A549 (cell line): Measurements from ENCODE around the gene ITCH. TPM values are rescaled to one million over a fixed set of nuclear protein-coding genes. Genes with fewer than 3 reads are reported as not detected.
"Not testable (repeated sequence)": the region's sequence is repeated elsewhere in the genome, so short reads cannot be mapped to it uniquely, and the experiment has no call there.

ENCODE experiments used
- ATAC-seq, 2 experiments: fragments of 200-7000 bp in 1 of 2; fragments of >200 bp in 1 of 2; cut with Nextera tagmentation in 1 of 2; cut with Tn5 transposase in 1 of 2; 3 replicates each; pipeline versions ENCODE4 v1.8.0 to v1.9.1; 2018 to 2020; ENCODE audit warnings: mild to moderate bottlenecking in 1 of 2, moderate library complexity in 1 of 2
- CTCF ChIA-PET: fragments of 300-600 bp; sonication (Branson Sonifier 250); formaldehyde crosslinking; extraction: SDS; loops from one replicate; lab custom pipeline; 2021; ENCODE audit warnings: antibody characterized with exemption, inconsistent platforms; lab: Yijun Ruan, JAX
- POLR2A ChIA-PET: fragments of 350-600 bp; formaldehyde crosslinking; extraction: SDS; loops from one replicate; lab custom pipeline; 2021; ENCODE audit warnings: antibody characterized with exemption, inconsistent platforms; lab: Yijun Ruan, JAX
- DNase-seq, 2 experiments: peaks; one replicate each; pipeline versions ENCODE4 v3.0.0 to v3.0.0-alpha.2; 2011 to 2016; ENCODE audit warnings: low read depth in 1 of 2, low spot score in 1 of 2
- FAIRE-seq: peaks from 2 replicates; lab custom pipeline; 2011; peaks lifted over from hg19 to GRCh38; lab: Jason Lieb, UNC
- H3K27ac ChIP-seq, 2 experiments: fragments of >200 bp; sonication (Bioruptor Twin); formaldehyde crosslinking; 3 replicates each; pipeline ENCODE4 v1.5.1; 2016 to 2017
- H3K4me1 ChIP-seq: fragments of >200 bp; sonication (Bioruptor Twin); formaldehyde crosslinking; 3 replicates; pipeline ENCODE4 v1.6.1; 2016
- H3K4me2 ChIP-seq: fragments of >200 bp; sonication (Bioruptor Twin); formaldehyde crosslinking; 3 replicates; pipeline ENCODE4 v1.6.1; 2016
- H3K4me3 ChIP-seq: fragments of >200 bp; sonication (Bioruptor Twin); formaldehyde crosslinking; 3 replicates; pipeline ENCODE4 v1.5.1; 2016
- H3K9me3 ChIP-seq: fragments of >200 bp; sonication (Bioruptor Twin); formaldehyde crosslinking; 3 replicates; pipeline ENCODE4 v1.6.1; 2016
- BCL3 ChIP-seq: fragments of >200 bp; sonication (Bioruptor Twin); formaldehyde crosslinking; IDR thresholded peaks from 3 replicates; pipeline ENCODE4 v1.6.1; 2016
- CHD4 ChIP-seq: fragments of 200-600 bp; sonication (generic); IDR thresholded peaks from 2 replicates; pipeline ENCODE4 v1.6.1; 2016; ENCODE audit warnings: antibody characterized with exemption, mild to moderate bottlenecking, borderline replicate concordance
- EHF ChIP-seq: fragments of 250-450 bp; sonication (Bioruptor Pico); IDR thresholded peaks from 2 replicates; pipeline ENCODE4 v1.5.0; 2020; ENCODE audit warnings: mild to moderate bottlenecking
- ELK1 ChIP-seq: fragments of 150-350 bp; IDR thresholded peaks from 2 replicates; pipeline ENCODE4 v1.6.1; 2014; ENCODE audit warnings: low read depth, mild to moderate bottlenecking, low read length
- FOSB ChIP-seq: fragments of 250-450 bp; sonication (Bioruptor Pico); IDR thresholded peaks from 2 replicates; pipeline ENCODE4 v1.5.0; 2020; ENCODE audit warnings: mild to moderate bottlenecking, moderate library complexity
- FOXS1 ChIP-seq: fragments of 250-450 bp; sonication (Bioruptor Pico); IDR thresholded peaks from 2 replicates; pipeline ENCODE4 v1.5.0; 2020; ENCODE audit warnings: mild to moderate bottlenecking, moderate library complexity
- GATA3 ChIP-seq: IDR thresholded peaks from 2 replicates; pipeline ENCODE4 v1.6.1; 2012; ENCODE audit warnings: borderline replicate concordance
- HOXB5 ChIP-seq: fragments of 250-450 bp; sonication (Bioruptor Pico); IDR thresholded peaks from 2 replicates; pipeline ENCODE4 v1.5.0; 2020; ENCODE audit warnings: mild to moderate bottlenecking, moderate library complexity
- KDM1A ChIP-seq: fragments of 200-600 bp; sonication (generic); IDR thresholded peaks from 2 replicates; pipeline ENCODE4 v1.6.1; 2016; ENCODE audit warnings: low read depth, mild to moderate bottlenecking
- POLR2A ChIP-seq: IDR thresholded peaks from 2 replicates; pipeline ENCODE4 v1.6.1; 2012; ENCODE audit warnings: mild to moderate bottlenecking, low read length
- RARB ChIP-seq: fragments of 250-450 bp; sonication (Bioruptor Pico); IDR thresholded peaks from 2 replicates; pipeline ENCODE4 v1.8.0; 2021; ENCODE audit warnings: mild to moderate bottlenecking, moderate library complexity
- REST ChIP-seq: fragments of 200-600 bp; sonication (generic); IDR thresholded peaks from 2 replicates; pipeline ENCODE4 v1.6.1; 2016; ENCODE audit warnings: antibody characterized with exemption, mild to moderate bottlenecking, moderate library complexity
- SREBF2 ChIP-seq: fragments of 450-650 bp; IDR thresholded peaks from 2 replicates; pipeline ENCODE4 v1.6.1; 2014; ENCODE audit warnings: mild to moderate bottlenecking, moderate library complexity
- TFCP2L1 ChIP-seq: fragments of 250-450 bp; sonication (Bioruptor Pico); IDR thresholded peaks from 2 replicates; pipeline ENCODE4 v1.5.0; 2021; ENCODE audit warnings: mild to moderate bottlenecking
- ZNF302 ChIP-seq: fragments of 250-450 bp; sonication (Bioruptor Pico); IDR thresholded peaks from 2 replicates; pipeline ENCODE4 v1.9.0; 2021; ENCODE audit warnings: inconsistent platforms, mild to moderate bottlenecking, moderate library complexity
- ZSCAN20 ChIP-seq: fragments of 250-450 bp; sonication (Bioruptor Pico); IDR thresholded peaks from 2 replicates; pipeline ENCODE4 v1.8.0; 2022; ENCODE audit warnings: mild to moderate bottlenecking, moderate library complexity
- WGBS: methylation state at CpG from one replicate; pipeline ENCODE4 v1.1.6; 2017; ENCODE audit errors: missing lambda C conversion rate; 5-methylcytosine and 5-hydroxymethylcytosine counted together
- polyA plus RNA-seq, 4 experiments: library from polyadenylated mRNA; depleted of rRNA in 3 of 4; stranded (reverse); fragments of >200 nt; fragmentation: RNase III in 1 of 4; extraction: RNeasy Plus Mini Kit Qiagen cat#74134 plus additional on column Dnase treatment in 1 of 4; gene quantifications; 2 replicates in 3 of 4; 3 replicates in 1 of 4; pipeline ENCODE4 v1.2.3, GENCODE V29; 2011 to 2017
- TF ChIP-seq, protein P1 (sequence below): IDR thresholded peaks from 2 replicates; pipeline ENCODE4 v1.6.1; 2012

ITCH gene
- polyA plus RNA-seq, 2 of the 4 experiments (the other 2 are of a cell fraction): 23.9 to 24.4 TPM

DNA sequence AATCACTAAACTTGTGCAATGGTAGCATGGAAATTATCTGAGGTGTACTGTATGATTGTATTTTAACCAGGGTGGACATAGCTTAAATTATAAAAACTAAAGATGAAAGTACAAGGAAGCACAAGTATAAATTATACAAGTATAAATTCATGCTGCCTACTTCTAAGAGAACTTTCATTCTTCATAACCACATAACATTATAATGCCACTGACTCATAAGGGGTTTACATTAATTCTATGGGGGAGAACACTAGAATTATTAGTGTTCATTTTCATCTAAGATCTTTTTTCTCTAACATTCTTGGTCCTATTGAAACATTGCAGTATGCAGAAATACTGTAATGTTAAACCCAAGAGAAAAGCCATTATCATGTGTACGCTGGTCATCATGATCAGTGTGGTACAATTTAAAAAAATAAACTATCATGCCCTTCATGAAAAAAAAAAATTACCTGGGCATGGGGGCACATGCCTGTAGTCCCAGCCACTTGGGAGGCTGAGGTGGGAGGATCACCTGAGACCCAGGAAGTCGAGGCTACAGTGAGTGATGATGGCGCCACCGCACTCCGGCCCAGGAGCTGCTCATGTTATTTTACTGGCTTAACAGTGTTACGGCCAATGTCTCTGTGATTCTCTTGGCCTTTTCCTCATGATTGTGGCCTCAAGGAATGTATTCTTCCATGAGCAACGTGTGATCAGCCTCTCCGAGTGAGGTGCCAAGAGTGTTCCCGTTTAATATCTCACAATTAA, 34.0 kb upstream of the ITCH start (continued):
- no peak for TF ChIP-seq SREBF2
- no peak for TF ChIP-seq ELK1
- TF ChIP-seq, protein P1, sequence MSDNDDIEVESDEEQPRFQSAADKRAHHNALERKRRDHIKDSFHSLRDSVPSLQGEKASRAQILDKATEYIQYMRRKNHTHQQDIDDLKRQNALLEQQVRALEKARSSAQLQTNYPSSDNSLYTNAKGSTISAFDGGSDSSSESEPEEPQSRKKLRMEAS: no peak
- no peak for TF ChIP-seq POLR2A
- TF ChIP-seq, all 56 proteins: peak for 0

DNA sequence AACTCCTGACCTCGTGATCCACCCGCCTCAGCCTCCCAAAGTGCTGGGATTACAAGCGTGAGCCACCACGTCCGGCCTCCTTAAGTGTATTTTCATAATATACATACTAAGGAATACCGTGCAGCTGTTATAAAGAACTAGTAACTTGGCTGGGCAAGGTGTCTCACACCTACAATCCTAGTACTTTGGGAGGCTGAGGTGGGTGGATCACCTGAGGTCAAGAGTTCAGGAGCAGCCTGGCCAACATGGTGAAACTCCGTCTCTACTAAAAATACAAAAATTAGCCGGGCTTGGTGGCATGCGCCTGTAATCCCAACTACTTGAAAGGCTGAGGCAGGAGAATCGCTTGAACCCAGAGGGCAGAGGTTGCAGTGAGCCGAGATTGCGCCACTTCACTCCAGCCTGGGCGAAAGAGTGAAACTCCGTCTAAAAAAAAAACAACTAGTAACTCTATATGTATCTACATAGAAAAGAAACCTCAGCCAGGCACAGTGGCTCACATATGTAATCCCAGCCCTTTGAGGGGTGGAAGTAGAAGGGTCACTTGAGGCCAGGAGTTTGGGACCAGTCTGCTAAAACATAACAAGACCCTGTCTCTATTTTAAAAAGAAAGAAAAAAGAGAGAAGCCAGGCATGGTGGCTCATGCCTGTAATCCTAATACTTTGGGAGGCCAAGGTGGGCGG, 32.1 kb upstream of the ITCH start:
- H3K4me3 ChIP-seq, FAIRE-seq, H3K27ac ChIP-seq, POLR2A ChIA-PET, H3K4me2 ChIP-seq, ATAC-seq, H3K9me3 ChIP-seq, DNase-seq: not testable (repeated sequence)
- peaks cover 18% of the 10 kb centered on the region; the same call in 2 of the 3 replicates for H3K4me1 ChIP-seq
- CTCF ChIA-PET: interaction anchor here (1.2 kb wide), 1 partner anchor 12 kb away, joined by 3 read pairs; no protein-coding TSS in a partner anchor
- WGBS: 89% methylated on average over 15 of the region's 15 CpGs

DNA sequence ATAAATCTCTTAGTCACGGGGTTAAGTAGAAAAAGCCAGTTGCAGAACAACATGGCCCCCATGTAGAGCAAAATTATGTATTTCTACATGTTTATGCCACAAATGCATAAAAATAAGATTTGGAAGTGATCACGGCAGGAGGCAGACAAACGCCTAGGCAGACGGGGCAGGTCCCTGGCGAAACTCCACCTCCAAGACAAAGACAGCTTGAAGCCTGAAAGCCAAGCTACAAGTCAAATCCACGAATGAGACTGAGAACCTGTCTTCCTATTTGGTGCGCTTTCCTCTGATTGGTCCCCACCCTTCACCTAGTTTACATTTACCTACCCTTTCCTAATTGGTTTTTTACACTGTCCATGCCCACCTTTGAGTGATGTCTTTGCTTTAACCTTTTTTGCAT, 31.2 kb upstream of the ITCH start:
- Histone ChIP-seq H3K4me3 (no peak overlapping the region), H3K9me3 (no peaks in the 10 kb centered on the region), H3K4me2 (no peak overlapping the region), H3K27ac (no peak overlapping the region), H3K4me1 (peaks cover 19% of the 10 kb centered on the region; the same call in 2 of the 3 replicates)
- ATAC-seq (no peak), DNase-seq (no peak), FAIRE-seq (no peak)
- POLR2A ChIA-PET: no interaction called here
- 90% methylated on average over 7 of the region's 7 CpGs for WGBS
- no peak for TF ChIP-seq HOXB5 (CRISPR knock-in tag)
- no peak for TF ChIP-seq REST
- TF ChIP-seq EHF (CRISPR knock-in tag): no peak
- no peak for TF ChIP-seq POLR2A
- CTCF ChIA-PET: interaction anchor here (0.5 to 7.8 kb wide), 4 partner anchors 9 to 78 kb away, joined by 3 to 66 read pairs (median 4); no protein-coding TSS in a partner anchor

GRCh38 chr20:34332262-34332920, 30.7 kb upstream of the ITCH start:
- Histone ChIP-seq H3K4me1 (peaks cover 19% of the 10 kb centered on the region; the same call in 2 of the 3 replicates), H3K9me3 (no peaks in the 10 kb centered on the region), H3K4me3 (no peak overlapping the region), H3K4me2 (no peak overlapping the region), H3K27ac (no peak overlapping the region)
- TF ChIP-seq ZSCAN20 (no peak), TFCP2L1 (CRISPR knock-in tag) (no peak), FOXS1 (CRISPR knock-in tag) (no peak), RARB (CRISPR knock-in tag) (no peak), ZNF302 (CRISPR knock-in tag) (no peak), FOSB (CRISPR knock-in tag) (no peak), BCL3 (no peak), KDM1A (no peak), GATA3 (no peak), CHD4 (no peak)
- DNase-seq (no peak), FAIRE-seq (no peak), ATAC-seq (no peak)
- ChIA-PET POLR2A (no interaction called here), CTCF (interaction anchor here (0.8 to 7.8 kb wide), 3 partner anchors 10 to 20 kb away, joined by 3 to 66 read pairs (median 4); no protein-coding TSS in a partner anchor)
- 83% methylated on average over 18 of the region's 19 CpGs for WGBS
